Loucy (cell line): ENCODE results near the gene TCEAL3.
"Not testable (repeated sequence)": the region's sequence is repeated elsewhere in the genome, so short reads cannot be mapped to it uniquely, and the experiment has no call there.

Source experiments
- H2AFZ ChIP-seq: fragments of 200-600 bp; sonication (generic); 2 replicates; pipeline ENCODE4 v1.6.0; 2016; ENCODE audit warnings: antibody characterized with exemption, mild to moderate bottlenecking, low read length, moderate library complexity
- H3F3A ChIP-seq: fragments of 200-600 bp; 2 replicates; pipeline ENCODE4 v1.6.0; 2016; ENCODE audit warnings: antibody characterized with exemption, low read depth, mild to moderate bottlenecking
- H3K27me3 ChIP-seq: fragments of 200-600 bp; sonication (generic); 2 replicates; pipeline ENCODE4 v1.6.1; 2014; ENCODE audit warnings: low read length, mild to moderate bottlenecking; ENCODE audit not compliant: insufficient read depth, poor library complexity, severe bottlenecking
- H3K36me3 ChIP-seq: fragments of 200-600 bp; sonication (generic); 2 replicates; pipeline ENCODE4 v1.6.1; 2016; ENCODE audit warnings: low read length; ENCODE audit not compliant: insufficient read depth
- H3K4me1 ChIP-seq: fragments of 200-600 bp; sonication (generic); 2 replicates; pipeline ENCODE4 v1.5.1; 2014; ENCODE audit warnings: low read length, mild to moderate bottlenecking; ENCODE audit not compliant: insufficient read depth, poor library complexity, severe bottlenecking
- H3K4me2 ChIP-seq: fragments of 200-600 bp; sonication (generic); 2 replicates; pipeline ENCODE4 v1.6.0; 2014; ENCODE audit warnings: antibody characterized with exemption, low read length, low read depth, mild to moderate bottlenecking; ENCODE audit not compliant: poor library complexity, severe bottlenecking
- H3K4me3 ChIP-seq: fragments of 200-600 bp; sonication (generic); 2 replicates; pipeline ENCODE4 v1.5.1; 2014; ENCODE audit warnings: low read length, mild to moderate bottlenecking, mixed read lengths; ENCODE audit not compliant: poor library complexity, severe bottlenecking
- H3K79me2 ChIP-seq: fragments of 200-600 bp; sonication (generic); 2 replicates; pipeline ENCODE4 v1.6.1; 2014; ENCODE audit warnings: low read length; ENCODE audit not compliant: insufficient read depth
- H3K9ac ChIP-seq: fragments of 200-600 bp; sonication (generic); 2 replicates; pipeline ENCODE4 v1.6.0; 2014; ENCODE audit warnings: mild to moderate bottlenecking, low read depth, low read length, moderate library complexity; ENCODE audit not compliant: poor library complexity, severe bottlenecking
- H3K9me2 ChIP-seq: fragments of 200-600 bp; sonication (generic); replicated peaks from 2 replicates; pipeline ENCODE4 v1.6.1; 2016; ENCODE audit warnings: low read depth, low read length, mixed read lengths
- H3K9me3 ChIP-seq: fragments of 200-600 bp; sonication (generic); 2 replicates; pipeline ENCODE4 v1.6.1; 2014; ENCODE audit warnings: mild to moderate bottlenecking, antibody characterized with exemption, low read length, low read depth; ENCODE audit not compliant: insufficient read depth
- H4K20me1 ChIP-seq: fragments of 200-600 bp; sonication (generic); 2 replicates; pipeline ENCODE4 v1.6.0; 2014; ENCODE audit warnings: antibody characterized with exemption, low read length, mild to moderate bottlenecking; ENCODE audit not compliant: insufficient read depth, poor library complexity, severe bottlenecking
- CTCF ChIP-seq: fragments of 200-600 bp; sonication (generic); conservative IDR thresholded peaks from 2 replicates; pipeline ENCODE4 v1.5.1; 2014; ENCODE audit warnings: mild to moderate bottlenecking, antibody characterized with exemption, low read length
- EZH2phosphoT487 ChIP-seq: fragments of 200-600 bp; IDR thresholded peaks from 2 replicates; pipeline ENCODE4 v1.6.1; 2018; ENCODE audit warnings: antibody characterized with exemption, mild to moderate bottlenecking, moderate library complexity, borderline replicate concordance

Gene TCEAL3

GRCh38 chrX:103635436-103635835 is 27.7 kb downstream of the TCEAL3 start:
- H3K4me1 ChIP-seq: no peaks in the 10 kb centered on the region
- no peaks in the 10 kb centered on the region for H3K36me3 ChIP-seq
- no peak overlapping the region for H2AFZ ChIP-seq
- H3K9me3 ChIP-seq: no peaks in the 10 kb centered on the region
- H4K20me1 ChIP-seq: no peaks in the 10 kb centered on the region
- H3K4me2 ChIP-seq: no peak overlapping the region
- TF ChIP-seq CTCF (no peak), EZH2phosphoT487 (no peak)
- H3K9me2 ChIP-seq: no peaks in the 10 kb centered on the region
- no peak overlapping the region for H3K4me3 ChIP-seq
- no peak overlapping the region for H3K9ac ChIP-seq
- H3K79me2 ChIP-seq: no peaks in the 10 kb centered on the region
- H3K27me3 ChIP-seq: no peaks in the 10 kb centered on the region
- H3F3A ChIP-seq: no peaks in the 10 kb centered on the region

GRCh38 chrX:103637604-103638338 is 30.0 kb downstream of the TCEAL3 start:
- Histone ChIP-seq H3K9me3 (no peaks in the 10 kb centered on the region), H3K79me2 (no peaks in the 10 kb centered on the region), H3K9ac (no peak overlapping the region), H3F3A (no peaks in the 10 kb centered on the region), H3K4me1 (no peaks in the 10 kb centered on the region), H3K4me2 (no peak overlapping the region), H3K36me3 (no peaks in the 10 kb centered on the region), H3K4me3 (no peak overlapping the region), H2AFZ (no peak overlapping the region), H4K20me1 (no peaks in the 10 kb centered on the region), H3K9me2 (no peaks in the 10 kb centered on the region), H3K27me3 (no peaks in the 10 kb centered on the region)
- TF ChIP-seq EZH2phosphoT487 (no peak), CTCF (no peak)

- H3K4me2 ChIP-seq, H2AFZ ChIP-seq, H3K9me2 ChIP-seq: not testable (repeated sequence)
Measured at GRCh38 chrX:103638479-103639346, 30.9 kb downstream of the TCEAL3 start.

More at GRCh38 chrX:103638479-103639346, 30.9 kb downstream of the TCEAL3 start:
- not testable (repeated sequence) for H4K20me1 ChIP-seq, H3K4me1 ChIP-seq, H3K79me2 ChIP-seq, H3K36me3 ChIP-seq, H3F3A ChIP-seq, H3K9ac ChIP-seq, H3K9me3 ChIP-seq, H3K27me3 ChIP-seq, H3K4me3 ChIP-seq
